HG03108 (cell line): ENCODE measurements around the gene GPRC5A.

ENCODE experiments used
- ATAC-seq: cut with Tn5 transposase; IDR thresholded peaks from one replicate; pipeline ENCODE4 v1.9.1; 2021; ENCODE audit warnings: moderate library complexity; ENCODE audit not compliant: unreplicated experiment

Gene GPRC5A

GRCh38 chr12:12883369-12884001, 7.9 kb upstream of the GPRC5A start:
- ATAC-seq, result no peak

GRCh38 chr12:12885096-12885792, 6.1 kb upstream of the GPRC5A start:
- ATAC-seq, result no peak

- no peak for ATAC-seq
These were observed 3.9 kb upstream of the GPRC5A start for GRCh38 chr12:12887471-12887870.

- no peak for ATAC-seq
These were observed 1.7 kb upstream of the GPRC5A start for GRCh38 chr12:12889701-12890100.

GRCh38 chr12:12890543-12891079, 751 bp upstream of the GPRC5A start:
- no peak for ATAC-seq

GRCh38 chr12:12891881-12892355, 556 bp downstream of the GPRC5A start:
- ATAC-seq, result no peak

- no peak for ATAC-seq
These were observed 1.3 kb downstream of the GPRC5A start for GRCh38 chr12:12892681-12893141.

- ATAC-seq, result no peak
These were observed 2.1 kb downstream of the GPRC5A start for GRCh38 chr12:12893438-12893837.

GRCh38 chr12:12896260-12896659, 4.9 kb downstream of the GPRC5A start:
- no peak for ATAC-seq

GRCh38 chr12:12897302-12897701, 5.9 kb downstream of the GPRC5A start:
- ATAC-seq, result no peak

- no peak for ATAC-seq
These were observed 6.9 kb downstream of the GPRC5A start for GRCh38 chr12:12898136-12898717.

GRCh38 chr12:12898911-12899511, 7.6 kb downstream of the GPRC5A start:
- ATAC-seq, result no peak

- ATAC-seq, result peak; percentile 59
These were observed 8.4 kb downstream of the GPRC5A start for GRCh38 chr12:12899530-12900380.

- no peak for ATAC-seq
These were observed 9.4 kb downstream of the GPRC5A start for GRCh38 chr12:12900786-12901157.

GRCh38 chr12:12901158-12901791, 9.9 kb downstream of the GPRC5A start:
- ATAC-seq, result no peak

GRCh38 chr12:12902036-12902435, 10.7 kb downstream of the GPRC5A start:
- no peak for ATAC-seq

- ATAC-seq, result no peak
These were observed 12.6 kb downstream of the GPRC5A start for GRCh38 chr12:12903642-12904609.

GRCh38 chr12:12907552-12907951, 16.2 kb downstream of the GPRC5A start:
- ATAC-seq, result no peak

- ATAC-seq, result no peak
These were observed 16.9 kb downstream of the GPRC5A start for GRCh38 chr12:12908252-12908651.
